A172 (cell line): Measurements from ENCODE around the gene BCL2. TPM values are rescaled to one million over a fixed set of nuclear protein-coding genes. Genes with fewer than 3 reads are reported as not detected.
A peak's percentile ranks its signal among the peaks of the same experiment; 100 is the strongest.

ENCODE experiments used
- DNase-seq: peaks from one replicate; pipeline ENCODE4 v3.0.0-alpha.2; 2015; ENCODE audit warnings: low spot score
- total RNA-seq: library from RNA; depleted of rRNA; stranded (reverse); fragments of >200 nt; shearing (Covaris generic); gene quantifications from 2 replicates; pipeline ENCODE4 v1.2.3, GENCODE V29; 2014

Gene BCL2
- total RNA-seq, 1 experiment from 2014 or later, result 2.5 TPM

DNA sequence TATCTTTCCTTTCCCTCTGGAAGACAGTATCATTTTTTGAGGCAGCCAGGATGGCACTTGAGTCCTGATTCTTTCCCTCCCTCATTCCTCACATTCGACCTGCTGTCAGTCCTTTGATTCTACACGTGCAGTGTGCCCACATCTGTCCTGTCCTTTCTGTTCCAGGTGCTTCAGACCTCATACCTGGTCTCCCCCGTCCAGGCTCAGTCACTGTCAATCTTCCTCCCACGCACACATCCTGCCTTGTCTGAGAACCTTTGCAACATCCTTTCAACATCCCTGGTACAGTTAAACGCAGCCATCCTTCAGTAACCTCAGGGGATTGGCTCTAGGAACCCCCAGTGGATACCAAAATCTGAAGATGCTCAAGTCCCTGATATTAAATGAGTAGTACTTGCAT lies 10.1 kb downstream of the BCL2 start:
- no peak for DNase-seq

DNA sequence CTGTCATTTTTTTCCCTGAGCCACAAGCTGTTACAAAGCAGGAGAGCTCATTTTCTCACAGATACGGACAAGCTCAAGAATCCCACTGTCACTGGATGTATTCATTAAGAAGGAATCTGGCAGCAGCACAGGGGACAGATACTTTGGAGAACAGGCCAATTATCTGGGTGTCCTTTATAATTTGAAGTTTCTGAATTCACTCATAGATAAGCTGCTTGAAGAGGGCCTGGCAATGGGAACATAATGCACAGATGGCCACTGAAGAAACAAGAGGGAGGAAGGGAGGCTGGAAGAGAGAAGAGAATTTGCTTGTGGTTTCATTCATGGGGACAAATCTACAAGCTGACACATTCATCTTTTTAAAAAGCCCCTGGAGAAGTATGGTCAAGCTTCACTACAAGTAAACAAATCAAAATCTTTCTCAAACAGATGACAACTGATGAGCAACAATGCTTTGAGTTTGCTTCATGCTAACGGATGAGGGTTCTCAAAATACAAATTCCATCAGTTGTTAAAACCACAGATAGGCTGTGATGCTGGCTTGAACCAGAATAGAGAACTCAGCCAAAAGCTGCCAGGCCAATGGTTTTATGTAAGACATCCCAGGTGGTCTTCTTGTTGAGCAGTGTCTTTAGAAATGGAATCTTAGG lies 11.9 kb downstream of the BCL2 start:
- no peak for DNase-seq

DNA sequence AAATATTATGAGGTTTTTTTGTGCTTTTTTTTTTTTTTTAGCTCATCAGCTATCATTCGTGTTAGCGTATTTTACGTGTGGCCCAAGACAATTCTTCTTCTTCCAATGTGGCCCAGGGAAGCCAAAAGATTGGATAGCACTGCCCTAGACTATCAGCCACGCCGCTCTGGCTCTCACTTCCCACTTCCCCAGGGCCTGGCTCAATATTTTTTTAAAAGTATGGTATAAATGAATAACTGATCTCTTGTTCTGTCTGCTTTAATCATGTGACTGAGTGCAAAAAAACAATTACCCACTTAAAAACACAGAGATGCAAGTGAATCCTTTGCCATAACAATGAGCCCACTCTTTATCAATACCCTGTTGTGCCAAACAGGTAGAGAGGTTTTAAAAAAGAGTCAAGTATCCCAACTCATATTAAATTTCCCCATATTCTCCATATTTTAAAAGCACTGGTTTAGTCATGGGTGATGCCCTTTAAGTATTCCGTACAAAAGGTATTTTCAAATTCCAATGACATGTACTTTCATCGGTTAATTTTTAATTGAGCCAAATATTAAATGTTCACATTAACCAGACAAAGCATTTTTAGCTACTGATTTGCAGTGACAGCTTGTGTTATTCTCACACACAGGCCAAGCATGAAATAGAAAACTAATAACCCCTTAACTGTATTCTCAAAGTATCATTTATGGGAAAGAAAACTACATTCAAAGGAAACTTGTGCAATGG lies 12.6 kb downstream of the BCL2 start:
- DNase-seq, result no peak

DNA sequence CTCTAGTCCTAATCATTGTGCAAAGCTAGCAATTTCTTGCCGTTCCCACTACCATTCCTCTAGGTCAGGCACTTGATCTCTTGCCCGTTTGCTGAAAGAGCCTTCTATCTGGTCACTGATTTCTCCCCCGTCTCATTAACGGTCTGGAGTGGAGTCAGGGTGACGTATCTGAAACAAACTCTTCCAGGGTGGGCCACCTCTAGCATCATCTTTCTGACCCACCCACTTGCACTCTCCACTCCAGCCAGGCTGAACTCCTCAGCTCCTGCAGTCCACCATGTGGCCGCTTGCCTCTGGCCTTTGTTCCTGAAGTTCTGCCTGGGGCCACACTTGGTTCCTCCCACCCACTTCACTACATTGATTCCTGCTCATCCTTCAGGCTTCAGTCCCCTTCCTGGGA lies 13.3 kb downstream of the BCL2 start:
- DNase-seq, result no peak

DNA sequence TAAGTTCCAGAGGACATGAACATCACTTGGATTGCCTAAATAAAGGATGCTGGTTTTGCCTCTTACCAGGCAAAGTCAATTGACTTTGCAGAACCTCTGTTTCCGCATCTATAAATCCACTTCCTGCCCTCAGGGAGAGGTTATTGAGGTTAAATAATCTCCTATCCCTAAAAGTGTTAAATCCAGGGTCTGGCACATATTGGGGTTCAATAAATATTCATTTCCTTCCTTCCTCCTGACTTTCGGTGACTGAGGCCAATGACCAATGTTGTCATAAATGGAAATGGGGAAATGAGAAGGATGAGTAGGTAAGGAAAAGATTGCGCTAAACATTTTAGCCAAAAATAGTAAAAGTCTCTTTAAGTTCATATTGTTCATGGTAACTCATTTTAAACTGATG lies 16.0 kb downstream of the BCL2 start:
- DNase-seq, result no peak

DNA sequence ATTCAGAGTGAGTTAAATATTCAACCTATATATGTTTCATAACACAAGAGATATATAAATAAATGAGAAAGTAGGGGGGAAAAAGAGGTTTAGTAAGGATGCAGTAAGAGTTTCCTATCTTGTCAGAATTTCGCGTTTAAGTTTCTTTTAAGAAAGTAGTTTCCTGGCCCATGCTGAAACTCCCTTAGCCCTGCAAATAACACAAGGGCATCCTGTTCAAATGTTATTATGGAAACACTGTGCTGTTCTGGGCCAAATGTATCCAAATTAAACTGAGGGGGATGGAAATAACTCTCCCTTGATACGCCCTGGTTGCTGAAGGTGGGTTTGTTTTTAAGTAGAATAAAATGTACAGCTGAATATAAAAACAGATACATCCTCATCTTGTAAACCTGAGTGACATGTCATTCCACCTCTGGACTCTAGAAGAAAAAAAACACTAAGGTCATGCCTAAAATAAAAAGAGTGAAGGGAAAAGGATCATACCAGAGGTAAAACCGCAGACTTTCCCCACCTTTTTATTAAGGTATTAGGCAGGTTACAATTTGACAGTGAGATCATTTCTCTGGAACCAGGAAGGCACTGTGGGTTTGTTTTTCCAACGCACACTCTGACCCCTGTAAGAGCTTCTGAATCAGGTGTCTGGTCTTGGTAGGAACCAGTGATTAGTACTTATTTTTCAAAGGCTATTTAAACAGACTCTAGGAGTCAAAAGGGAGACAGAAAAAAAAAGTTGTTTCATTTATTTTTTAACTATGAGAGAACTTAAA lies 16.7 kb downstream of the BCL2 start:
- no peak for DNase-seq

DNA sequence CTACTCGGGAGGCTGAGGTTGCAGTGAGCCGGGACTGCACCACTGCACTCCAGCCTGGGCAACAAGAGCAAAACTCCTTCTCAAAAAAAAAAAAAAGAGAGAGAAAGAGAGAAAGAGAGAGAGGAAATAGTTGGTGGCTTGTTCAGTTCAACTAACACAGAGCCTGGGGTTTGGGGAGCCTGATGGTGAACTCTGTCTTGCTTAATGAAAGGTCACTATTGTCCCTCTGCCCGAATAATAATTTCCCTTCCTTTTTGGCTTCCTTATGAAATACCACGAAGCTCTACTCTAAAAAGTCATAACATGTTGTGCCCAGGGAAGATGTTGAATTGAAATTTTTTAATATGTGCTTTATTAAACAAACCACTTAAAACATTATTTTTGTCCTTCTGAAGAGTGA lies 17.3 kb downstream of the BCL2 start:
- DNase-seq, result no peak

DNA sequence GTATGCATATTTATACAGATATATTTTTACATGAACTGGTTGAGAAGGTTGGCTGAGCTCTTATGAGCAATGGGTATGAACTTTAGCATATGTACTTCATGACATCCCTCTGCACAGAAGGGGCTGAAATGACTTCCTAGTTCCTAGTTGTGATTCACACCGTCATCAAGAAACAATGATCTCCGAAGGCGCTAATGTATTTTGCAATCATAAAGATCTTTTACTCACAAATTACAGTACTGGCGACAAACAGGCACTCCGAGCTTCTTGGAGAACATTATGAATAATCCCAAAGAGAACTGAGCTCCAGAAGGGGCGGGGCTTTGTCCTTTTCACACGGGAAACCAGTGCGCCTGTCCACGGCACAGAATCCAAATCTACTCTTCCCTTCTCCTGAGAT lies 18.1 kb downstream of the BCL2 start:
- DNase-seq, result no peak

DNA sequence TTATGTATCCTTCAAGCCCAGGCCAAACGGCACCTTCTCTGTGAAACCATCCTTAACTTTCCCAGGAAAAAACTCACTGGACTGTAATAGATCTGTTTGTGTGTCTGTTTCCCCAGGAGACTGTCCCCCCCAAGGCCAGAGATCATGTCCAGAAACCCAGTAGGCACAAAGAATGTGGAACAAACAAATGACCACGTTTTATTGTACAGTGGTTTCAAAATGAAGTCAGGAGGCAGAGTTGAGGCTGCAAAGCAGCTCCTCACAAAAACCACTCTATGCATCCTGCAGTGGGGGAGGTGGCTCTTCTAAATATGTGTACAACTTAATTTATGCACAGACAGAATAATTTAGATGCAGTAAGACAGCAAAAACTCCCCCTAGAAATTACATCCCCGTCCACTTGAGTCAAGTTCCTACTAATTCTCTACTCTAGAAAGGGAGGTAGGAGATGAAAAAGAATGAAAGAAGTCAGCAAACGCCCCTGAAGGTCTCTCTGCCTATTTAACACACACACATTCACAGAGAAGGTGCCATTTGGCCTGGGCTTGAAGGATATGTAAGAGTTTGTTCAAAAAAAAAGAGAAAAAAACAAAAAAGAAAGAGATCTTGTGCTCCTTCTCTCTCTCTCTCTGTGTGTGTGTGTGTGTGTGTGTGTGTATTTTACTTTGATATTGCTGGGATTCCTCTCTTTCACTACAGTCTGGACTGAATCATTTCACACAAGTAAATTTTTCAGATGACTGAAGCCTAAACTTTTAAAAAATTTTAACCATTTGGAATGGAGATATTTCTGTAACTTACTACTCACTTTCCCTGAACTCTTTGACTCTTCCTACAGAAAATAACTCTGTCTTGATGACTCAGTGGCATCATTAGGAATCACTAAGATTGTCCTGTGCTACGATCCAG lies 19.5 kb downstream of the BCL2 start:
- no peak for DNase-seq

DNA sequence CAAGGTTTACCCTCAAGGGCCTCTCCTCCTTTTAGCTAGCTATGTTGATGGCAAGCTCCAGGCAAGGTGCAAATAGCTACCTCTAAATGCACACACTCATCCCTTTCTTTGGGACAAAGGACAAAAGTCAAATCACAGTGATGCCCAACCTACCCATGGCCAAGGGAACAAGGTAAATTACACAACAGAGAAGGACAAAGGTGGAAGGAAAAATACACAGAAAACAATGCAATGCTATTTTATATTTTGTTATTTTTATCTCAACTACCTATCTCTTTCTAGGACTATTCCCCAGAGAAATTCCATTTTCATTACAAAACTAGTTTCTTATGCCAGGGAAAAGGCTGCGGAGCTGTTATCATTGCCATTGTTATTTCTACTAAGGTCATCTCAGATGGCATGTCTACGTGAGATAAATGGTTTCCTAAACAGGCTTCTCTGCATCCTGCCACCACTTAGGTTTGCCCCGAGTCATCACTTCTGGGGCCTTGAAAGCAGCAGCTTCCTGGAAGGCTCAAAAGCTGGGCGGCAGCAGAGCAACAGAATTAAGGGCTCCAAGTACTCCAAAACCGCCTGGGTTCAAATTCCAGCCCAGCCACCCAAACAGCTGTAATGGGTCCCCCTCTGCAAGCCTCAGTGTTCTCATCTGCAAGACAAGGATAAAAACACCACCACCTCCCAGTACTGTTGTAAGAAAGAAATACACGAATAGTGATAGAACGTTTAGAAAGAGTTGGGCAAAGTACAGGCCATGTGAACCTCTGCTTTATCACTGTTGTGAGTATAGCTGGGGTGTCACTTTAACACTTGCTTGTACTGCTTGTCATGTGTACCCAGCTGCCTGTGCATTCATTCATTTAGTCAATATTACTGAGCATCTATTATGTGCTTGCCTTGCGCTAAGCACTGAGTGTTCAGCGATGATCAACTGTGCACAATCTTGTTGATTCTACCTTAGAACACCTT lies 20.9 kb downstream of the BCL2 start:
- DNase-seq, result peak; percentile 34

DNA sequence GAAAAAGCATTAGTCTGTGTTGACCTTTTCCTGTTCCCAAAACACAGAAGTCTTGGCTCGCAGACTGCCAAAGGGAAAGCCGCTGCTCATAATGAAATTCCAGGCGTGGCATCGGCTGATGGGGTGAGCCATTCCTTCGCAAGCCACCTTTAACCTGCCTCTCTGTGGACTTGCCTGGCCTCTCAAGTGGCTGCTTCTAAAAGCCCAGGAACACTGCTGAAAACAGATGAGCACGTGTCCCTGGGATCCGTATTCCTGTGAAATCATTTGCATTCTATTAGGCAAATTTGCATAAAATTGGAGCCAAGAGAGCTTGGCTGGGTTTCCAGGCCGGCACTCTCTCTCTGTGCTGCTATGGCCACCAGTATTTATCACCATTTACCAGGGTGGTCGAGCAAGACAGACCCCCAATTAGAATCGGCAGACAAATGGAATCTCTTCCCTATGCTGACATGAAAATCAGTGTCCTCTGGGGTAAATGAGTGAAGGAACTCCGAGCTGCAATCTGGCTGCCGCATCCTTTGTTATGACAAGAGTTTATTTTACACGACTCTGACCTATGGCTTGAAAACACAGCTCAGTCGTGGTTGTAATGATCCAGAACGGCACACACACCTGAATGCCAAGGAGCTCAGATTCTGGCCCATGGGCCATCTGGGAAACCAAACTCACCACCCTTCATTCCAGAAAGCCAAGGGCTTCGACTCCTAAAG lies 21.7 kb downstream of the BCL2 start:
- DNase-seq, result no peak

DNA sequence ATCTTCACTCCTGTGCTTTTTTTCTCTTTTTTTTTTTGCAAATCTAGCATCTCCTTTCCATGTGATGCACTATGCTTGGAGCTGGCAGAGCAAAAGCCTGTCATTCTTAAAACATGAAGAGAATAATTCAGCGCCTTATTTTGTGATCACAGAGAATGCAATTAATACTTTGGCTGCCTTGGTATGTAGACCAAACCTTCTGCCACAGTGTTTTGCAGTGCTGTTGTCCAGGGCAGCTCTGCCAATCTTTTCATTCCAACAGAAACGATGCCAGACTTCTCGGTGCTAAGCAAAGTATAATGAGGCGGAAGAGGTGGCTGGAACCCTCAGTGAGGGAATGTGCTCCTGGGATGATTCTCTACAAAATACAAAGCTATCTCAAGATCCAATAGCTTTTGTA lies 25.6 kb downstream of the BCL2 start:
- no peak for DNase-seq

DNA sequence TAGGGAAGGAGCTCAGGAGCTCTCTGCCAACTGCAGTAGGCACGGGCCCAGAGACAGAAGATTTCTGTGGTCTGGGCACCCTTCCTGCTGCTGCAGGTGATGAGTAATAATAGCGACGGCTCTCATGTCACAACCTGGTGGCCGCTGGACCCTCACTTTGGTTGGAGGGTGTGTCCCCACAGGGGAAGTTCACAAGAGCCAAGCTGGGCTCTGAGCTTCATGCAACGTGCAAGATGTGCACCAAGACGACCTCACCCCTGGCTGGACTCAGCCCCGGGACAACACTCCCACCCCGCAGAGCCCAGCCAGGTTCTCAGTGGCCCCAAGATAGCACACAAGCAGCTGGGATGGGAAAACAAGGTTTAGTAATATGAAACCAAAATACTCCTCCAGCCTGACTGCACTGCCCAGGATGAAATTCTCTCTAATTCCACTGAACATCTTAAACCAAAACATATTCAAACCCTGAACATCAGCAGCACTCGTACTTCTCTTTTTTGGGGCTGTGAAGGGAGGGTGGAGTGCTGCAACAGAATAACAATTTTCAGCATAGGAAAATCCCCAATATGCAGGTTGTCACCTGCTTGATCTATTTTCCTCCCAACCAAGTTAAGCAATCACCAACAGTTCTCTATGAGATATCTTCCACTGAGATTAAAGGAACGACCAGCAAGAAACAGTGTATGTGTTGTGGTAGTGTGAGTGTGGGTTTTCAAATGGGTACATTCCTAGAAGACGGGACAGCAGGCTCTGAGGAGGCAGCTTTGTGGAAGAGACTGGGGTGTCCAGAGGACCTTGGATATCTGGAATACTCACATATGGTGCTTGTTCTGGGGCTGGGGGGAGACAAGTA lies 26.5 kb downstream of the BCL2 start:
- no peak for DNase-seq

DNA sequence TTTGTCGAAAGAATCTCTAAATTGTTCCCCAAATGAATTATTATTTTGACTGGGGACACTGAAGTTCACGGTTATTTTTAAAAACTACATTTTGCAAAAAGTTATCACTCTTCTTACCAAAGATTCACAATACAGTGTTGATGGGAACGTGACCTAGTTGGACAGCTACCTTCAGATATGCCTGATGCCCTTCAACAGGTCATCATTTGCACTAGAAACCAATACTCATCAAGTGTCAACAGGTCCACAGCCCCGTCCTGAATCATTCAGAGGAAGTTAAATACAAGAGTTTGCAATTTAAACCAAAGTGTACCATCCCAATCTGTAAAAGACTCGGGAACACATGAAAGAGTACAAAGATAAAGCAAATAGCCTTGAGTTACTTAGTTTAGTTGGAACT lies 28.3 kb downstream of the BCL2 start:
- no peak for DNase-seq

DNA sequence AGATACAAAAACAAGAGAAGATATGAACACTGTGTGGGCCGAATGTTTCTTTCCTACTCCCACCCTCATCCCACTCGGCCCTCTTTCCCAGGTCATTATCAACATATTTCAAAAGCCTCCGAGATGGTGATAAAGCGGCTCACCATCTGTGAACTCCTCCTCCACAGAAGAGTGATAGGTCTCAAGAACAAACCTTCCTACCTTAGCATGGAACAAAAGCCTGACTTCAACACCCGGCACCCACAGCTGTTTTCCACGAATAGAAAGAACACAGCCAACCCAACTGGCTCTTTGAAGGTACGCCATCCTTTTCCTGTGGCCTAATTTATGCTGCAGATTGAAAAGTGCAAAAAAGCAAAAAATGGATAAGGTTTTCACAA lies 28.8 kb downstream of the BCL2 start:
- DNase-seq, result no peak

DNA sequence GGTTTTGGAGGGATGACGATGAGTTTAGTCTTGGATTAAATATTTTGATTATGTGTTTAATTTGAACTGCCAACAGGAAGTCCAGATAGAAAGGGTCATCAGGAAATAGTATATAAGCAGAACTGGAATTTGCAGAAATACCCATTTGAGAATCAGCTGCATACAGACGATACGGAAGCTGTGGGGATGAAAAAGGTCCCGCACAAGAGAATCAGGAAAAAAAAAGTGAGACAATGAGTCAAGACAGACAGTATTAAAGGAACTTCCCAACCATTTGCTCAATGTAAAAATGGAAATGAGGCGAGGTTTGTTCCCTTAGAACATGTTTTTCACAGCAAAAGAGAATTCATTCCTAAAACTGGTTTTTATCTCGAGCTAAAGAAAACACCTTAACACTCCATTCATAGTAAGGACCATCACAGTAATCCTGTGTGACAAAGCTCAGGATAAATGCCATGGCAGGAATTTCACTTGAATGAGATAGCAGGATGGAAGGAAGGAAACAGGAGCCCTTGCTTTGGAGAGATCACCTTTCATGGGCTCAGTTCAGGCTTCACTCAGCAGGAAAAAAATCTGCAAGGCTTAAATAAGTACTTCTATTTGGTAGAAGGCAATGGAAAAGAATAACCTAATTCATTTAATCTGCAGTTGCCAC lies 29.3 kb downstream of the BCL2 start:
- no peak for DNase-seq

DNA sequence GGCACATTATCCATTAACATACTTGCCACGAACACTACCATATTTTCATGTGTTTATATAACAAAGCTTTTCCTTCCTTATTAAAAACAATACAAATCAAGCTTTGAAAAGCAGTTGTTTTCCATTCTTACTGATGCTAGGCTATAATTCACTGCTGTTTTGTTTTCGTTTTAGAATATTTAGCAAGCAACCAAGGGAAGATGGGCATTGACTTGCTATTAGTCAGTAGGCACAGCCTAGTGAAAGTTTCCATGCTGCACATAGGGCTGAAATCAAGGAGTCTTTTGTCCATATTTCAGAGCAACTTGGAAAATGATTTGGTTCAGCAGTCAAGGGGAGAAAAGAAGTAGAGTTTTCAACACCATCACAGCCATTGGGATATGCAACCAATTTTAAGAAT lies 31.3 kb downstream of the BCL2 start:
- DNase-seq, result no peak

DNA sequence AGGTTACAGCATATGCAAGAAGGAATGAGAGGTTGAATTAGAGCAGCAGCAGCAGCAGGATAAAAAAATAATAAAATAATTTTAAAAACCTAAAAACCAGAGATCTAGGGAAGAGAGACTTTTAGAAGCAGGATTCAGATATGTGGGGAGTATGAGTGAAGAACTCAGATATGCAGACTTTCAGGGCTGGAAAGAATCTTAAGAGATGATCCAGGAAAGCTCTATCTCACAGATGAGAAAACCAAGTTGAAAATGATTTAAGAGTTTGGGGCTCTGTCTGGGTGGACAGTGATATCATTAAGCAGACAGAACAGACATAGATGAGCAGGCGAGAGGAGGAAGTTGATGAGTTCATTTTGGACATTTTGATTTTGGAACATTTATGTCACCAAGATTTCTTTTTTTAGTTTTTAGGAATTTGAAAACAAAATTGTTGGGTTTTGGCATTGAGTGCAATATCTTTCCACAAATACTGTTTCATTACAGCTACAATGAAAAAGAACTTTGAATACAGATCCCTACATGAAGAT lies 31.8 kb downstream of the BCL2 start:
- no peak for DNase-seq
